GM23248 (cell line): Measurements from ENCODE around the gene MAML3.

Experiments used
- EZH2 ChIP-seq: fragments of 200-600 bp; sonication (generic); IDR thresholded peaks from 2 replicates; pipeline ENCODE4 v1.6.1; 2018; ENCODE audit warnings: antibody characterized with exemption, mild to moderate bottlenecking; ENCODE audit not compliant: insufficient read depth, poor library complexity, severe bottlenecking
- EZH2phosphoT487 ChIP-seq: fragments of 200-600 bp; sonication (generic); IDR thresholded peaks from 2 replicates; pipeline ENCODE4 v1.6.1; 2018; ENCODE audit warnings: antibody characterized with exemption, moderate library complexity, mild to moderate bottlenecking, low read depth; ENCODE audit not compliant: insufficient read depth

DNA sequence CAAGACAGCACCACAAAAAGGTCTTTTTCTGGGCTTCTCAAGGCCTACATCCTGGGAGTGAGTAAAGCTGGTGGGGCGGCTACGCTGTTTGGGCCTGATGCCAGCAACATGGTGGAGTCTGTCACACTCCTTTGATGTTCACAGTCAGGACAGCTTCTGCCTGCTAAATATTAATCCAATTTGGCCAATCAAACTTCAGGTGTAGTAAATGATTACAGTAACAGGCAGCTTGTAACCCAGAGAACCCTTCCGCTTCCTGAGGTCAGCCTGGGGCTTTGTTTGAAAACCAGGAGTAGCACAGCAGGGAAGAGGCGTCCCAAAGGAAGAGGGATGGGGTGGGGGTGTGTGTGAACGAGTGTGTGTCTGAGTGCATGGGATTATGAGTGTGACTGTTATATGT is 220.4 kb downstream of the MAML3 start:
- TF ChIP-seq EZH2 (no peak), EZH2phosphoT487 (no peak)
